Activated T-cell treated with anti-CD3 and anti-CD28 coated beads for 48 hours (primary cell): Measurements from ENCODE around the gene ME2.
A peak's percentile ranks its signal among the peaks of the same experiment; 100 is the strongest.
"Not testable (repeated sequence)": the region's sequence is repeated elsewhere in the genome, so short reads cannot be mapped to it uniquely, and the experiment has no call there.

Source experiments
- DNase-seq: peaks from one replicate; pipeline ENCODE4 v3.0.0-alpha.2; 2020; ENCODE audit warnings: low read depth

Gene ME2

GRCh38 chr18:50878345-50879301 lies at the start of gene ME2:
TSS of gene ME2 (plus strand) at chr18:50879118. CDS start at chr18:50895821, 16,703 bp downstream.
- peak; percentile 94 for DNase-seq

DNA sequence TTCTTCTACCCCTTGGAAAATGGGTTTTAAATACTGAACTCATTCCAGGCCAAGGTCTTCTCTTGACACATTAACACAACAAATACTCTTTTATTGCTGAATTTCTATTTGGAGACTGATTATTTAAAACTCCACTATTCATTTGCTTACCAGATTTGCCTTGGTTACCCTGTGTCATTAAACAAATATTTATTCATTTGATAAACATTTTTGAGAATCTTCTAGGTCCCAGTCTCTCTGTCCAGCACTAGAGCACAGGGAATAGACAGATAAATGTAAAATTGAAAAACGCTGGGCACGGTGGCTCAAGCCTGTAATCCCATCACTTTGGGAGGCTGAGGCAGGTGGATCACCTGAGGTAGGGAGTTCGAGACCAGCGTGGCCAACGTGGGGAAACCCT lies 49.3 kb upstream of the ME2 start:
- DNase-seq, result no peak

- DNase-seq, result no peak
Observed at GRCh38 chr18:50830544-50830943, 48.4 kb upstream of the ME2 start.

- no peak for DNase-seq
Observed at GRCh38 chr18:50832754-50833153, 46.2 kb upstream of the ME2 start.

DNA sequence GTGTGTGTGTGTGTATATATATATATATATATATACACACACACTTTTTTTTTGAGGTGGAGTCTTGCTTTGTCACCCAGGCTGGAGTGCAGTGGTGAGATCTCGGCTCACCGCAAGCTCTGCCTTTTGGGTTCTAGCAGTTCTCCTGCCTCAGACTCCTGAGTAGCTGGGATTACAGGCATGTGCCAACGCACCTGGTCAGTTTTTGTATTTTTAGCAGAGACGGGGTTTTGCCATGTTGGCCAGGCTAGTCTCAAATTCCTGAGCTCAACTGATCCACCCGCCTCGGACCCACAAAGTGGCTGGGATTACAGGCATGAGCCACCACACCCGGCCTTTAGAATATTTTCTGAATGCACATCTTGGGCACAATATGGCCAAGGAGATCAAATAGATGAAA lies 45.4 kb upstream of the ME2 start:
- not testable (repeated sequence) for DNase-seq

- DNase-seq, result no peak
Observed at GRCh38 chr18:50836521-50836957, 42.4 kb upstream of the ME2 start.

- no peak for DNase-seq
Observed at GRCh38 chr18:50839341-50839740, 39.6 kb upstream of the ME2 start.

GRCh38 chr18:50839996-50840395 lies 38.9 kb upstream of the ME2 start:
- no peak for DNase-seq

DNA sequence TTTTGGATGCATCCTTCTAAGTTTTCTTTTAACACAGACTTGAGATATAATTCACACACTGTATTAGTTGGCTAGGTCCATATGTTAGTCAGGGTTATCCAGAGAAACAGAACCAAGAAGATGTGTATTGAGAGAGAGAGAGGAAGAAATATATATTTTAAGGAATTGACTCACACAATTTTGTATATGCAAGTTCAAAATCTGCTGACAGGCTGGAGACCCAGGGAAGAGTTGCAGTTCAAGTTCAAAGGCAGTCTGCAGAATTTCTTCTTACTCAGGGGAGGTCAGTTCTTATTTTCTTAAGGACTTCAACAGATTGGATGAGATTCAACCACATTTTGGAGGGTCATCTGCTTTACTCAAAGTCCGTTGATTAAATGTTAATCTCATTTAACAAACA lies 36.1 kb upstream of the ME2 start:
- no peak for DNase-seq

DNA sequence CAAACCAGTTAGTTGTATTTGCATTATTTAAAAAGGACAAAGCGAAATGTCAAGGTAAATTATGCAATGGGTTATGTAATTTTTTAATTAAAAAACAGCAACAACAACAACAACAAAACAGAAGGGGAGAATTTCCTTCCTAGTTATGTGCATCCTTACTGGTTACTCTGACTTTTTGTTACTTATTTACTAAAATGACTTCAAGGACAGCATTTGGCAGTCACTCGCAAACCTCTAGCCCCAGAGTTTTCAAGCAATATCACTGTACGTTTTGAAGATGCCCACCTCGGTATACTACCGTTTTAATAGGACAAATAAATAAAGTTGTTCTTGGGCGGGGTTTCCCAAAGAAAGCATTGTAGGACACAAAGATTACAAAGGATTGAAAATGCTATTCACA lies 34.4 kb upstream of the ME2 start:
- no peak for DNase-seq

DNA sequence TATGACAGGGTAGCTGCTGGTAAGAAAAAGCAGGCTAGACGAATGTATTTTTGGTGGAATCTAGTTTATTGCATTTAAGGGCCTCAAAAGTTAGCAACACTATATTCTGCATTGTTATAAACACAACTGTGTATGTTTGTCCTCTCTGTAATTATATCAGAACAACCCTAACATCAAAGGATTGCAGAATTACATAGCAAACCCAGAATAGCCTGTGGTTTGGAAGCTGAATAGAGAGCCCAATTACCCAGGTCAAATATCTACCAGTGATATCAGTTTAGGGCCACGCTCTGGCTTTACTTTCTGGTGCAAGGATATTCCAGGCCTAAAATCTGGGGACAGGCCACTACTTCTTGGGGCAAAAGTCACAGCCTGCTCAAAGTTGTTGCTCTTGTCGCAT lies 34.0 kb upstream of the ME2 start:
- no peak for DNase-seq

DNA sequence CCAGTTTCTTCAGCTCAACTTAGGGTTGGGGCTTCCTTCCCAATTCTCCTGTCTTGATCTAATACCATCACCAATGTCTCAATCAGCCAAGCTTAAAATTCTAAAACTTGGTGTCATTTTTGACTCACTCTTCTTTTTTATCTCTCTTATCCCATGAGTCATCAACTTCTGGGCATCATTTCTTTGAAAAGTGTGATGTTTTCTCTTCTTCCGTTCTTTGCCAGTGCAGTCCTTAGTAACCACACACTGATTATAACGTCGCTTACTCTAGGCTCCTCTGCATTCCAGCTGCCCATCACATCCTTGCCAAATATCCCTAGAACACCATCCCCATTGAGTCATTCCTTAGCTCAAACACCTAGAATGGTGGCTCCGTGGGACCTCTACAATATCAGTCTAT lies 31.7 kb upstream of the ME2 start:
- no peak for DNase-seq

GRCh38 chr18:50848061-50848551 lies 30.8 kb upstream of the ME2 start:
- DNase-seq, result no peak

DNA sequence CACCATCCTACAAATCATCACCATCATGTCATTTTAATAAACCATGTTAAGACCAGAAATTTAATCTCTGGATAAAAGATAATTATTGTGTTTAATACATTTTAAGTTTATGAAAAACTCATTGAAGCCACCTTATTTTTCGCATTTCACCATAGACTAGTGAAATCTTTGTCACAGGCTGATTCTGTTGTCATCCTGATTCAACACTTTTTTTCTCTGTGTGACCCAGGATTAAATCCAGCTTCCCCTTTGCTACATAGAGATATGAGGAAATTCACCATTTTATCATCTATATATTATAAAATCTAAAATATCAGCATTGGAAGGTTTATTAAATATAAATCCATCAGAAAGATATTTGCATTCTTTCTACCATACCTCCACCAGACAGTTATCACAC lies 29.9 kb upstream of the ME2 start:
- DNase-seq, result no peak

DNA sequence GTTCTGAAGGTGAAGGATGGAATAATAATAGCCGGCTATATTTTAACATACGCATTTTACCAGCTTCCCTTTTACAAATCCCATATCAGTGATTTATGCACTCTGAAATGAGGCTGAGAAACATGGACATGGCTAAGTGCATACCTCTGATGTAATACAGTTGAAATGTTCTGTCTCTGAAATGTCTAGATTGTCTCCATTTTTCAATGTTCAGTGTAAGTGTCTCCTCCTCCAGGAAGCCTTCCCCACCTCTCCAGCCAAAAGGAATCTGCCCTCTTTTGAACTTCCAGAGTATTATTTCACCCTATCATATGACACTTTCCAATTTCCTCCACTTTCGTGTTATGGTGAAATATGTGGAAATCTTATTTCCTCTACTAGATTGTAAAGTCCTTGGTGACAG lies 29.5 kb upstream of the ME2 start:
- no peak for DNase-seq

- no peak for DNase-seq
Observed at GRCh38 chr18:50850307-50851065, 28.4 kb upstream of the ME2 start.

GRCh38 chr18:50853863-50854271 lies 25.1 kb upstream of the ME2 start:
- DNase-seq, result no peak

GRCh38 chr18:50855976-50856757 lies 22.8 kb upstream of the ME2 start:
- DNase-seq, result no peak

DNA sequence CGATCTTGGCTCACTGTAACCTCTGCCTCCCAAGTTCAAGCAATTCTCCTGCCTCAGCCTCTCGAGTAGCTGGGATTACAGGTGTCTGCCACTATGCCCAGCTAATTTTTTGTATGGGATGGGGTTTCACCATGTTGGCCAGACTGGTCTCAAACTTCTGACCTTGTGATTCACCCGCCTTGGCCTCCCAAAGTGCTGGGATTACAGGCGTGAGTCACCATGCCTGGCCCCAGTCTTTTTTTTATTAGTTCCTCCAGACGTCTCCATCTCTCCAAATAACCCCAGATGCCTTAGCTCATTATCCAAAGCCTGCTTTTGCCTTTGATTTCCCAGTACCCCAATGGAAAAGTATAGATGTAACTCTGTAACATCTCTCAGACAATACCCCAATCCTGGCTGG lies 21.8 kb upstream of the ME2 start:
- DNase-seq, result not testable (repeated sequence)

DNA sequence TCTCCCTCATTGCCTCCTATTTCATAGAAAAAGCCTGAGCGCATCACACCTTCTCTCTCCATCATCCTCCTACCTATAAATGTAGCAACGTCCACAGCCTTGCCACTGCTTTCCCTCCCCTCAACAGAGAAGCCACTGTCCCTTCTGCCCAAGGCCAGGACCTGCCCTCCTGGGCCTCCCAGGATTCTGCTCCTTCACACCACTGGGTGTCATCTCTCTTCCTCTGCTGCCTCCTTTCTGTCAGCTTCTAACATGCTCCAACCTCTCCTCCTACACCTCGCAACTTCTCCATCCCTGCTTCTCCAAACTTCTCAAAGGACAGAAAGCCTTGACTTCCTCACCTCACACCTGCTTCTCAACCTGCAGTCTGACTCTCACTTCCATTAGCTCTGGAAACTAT lies 21.2 kb upstream of the ME2 start:
- DNase-seq, result no peak

DNA sequence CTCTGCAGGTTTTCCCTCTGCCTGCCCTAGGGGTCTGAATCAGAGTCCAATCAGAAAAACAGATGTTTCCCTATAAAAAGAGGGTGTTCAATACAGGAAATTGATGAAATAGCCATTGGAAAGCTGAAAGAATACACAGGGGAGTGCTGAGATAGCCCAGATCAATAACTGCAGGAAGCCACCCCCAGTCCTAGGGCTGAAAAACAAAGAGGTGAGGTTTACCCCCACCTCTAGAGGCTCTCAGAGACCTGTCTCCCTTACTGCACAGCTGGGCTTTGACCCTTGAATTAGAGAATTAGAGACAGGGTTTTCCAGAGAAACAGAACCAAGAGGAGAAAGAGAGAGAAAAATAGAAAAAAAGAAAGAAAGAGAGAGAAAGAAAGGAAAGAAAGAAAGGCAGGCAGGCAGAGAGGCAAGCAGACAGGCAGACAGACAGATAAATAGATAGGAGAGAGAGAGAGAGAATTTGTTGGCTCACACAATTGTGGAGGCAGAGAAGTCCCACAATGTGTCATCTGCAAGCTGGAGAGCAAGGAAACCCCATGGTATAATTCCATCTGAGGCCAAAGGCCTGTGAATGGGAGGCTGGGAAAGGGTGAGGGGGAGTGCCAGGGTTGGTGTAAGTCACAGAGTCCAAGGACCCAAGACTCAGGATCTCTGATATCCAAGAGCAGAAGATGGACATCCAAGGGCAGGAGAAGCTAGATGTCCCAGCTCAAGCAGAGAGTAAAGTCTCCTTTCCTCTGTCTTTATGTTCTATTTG lies 18.9 kb upstream of the ME2 start:
- no peak for DNase-seq
